HG03520 (cell line): ENCODE results near the gene SDC1.
A peak's percentile ranks its signal among the peaks of the same experiment; 100 is the strongest.

Source experiments
- ATAC-seq: cut with Tn5 transposase; IDR thresholded peaks from one replicate; pipeline ENCODE4 v1.9.1; 2021; ENCODE audit warnings: mild to moderate bottlenecking, moderate library complexity; ENCODE audit not compliant: unreplicated experiment

Gene SDC1

GRCh38 chr2:20156076-20156759, 68.7 kb downstream of the SDC1 start:
- no peak for ATAC-seq

- no peak for ATAC-seq
Measured at GRCh38 chr2:20153131-20153851, 71.6 kb downstream of the SDC1 start.

GRCh38 chr2:20150806-20151571, 73.9 kb downstream of the SDC1 start:
- ATAC-seq: peak; percentile 81
